NCI-H526 treated with DMSO at 0.1 percent for 48 hours (cell line): Measurements from ENCODE around the gene IQGAP1.
"Not testable (repeated sequence)": the region's sequence is repeated elsewhere in the genome, so short reads cannot be mapped to it uniquely, and the experiment has no call there.

Source experiments
- DNase-seq: peaks from one replicate; lab custom pipeline; 2025; lab: John Stamatoyannopoulos, UW

Gene IQGAP1

DNA sequence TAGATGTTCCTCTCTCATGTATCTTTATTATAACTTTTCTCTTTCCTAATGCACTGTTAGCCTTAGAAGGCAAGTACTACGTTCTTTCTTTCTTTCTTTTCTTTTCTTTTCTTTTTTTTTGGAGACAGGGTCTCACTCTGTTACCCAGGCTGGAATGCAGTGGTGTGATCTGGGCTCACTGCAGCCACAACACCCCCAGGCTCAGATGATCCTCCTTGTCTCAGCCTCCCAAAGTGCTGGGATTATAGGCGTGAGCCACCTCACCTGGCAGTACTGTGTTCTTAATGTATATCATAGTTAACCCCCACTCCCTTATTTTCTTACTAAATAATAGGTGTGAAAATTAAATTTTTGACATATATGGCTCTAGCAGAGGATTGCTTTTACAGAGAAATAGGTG lies 23.1 kb downstream of the IQGAP1 start:
- DNase-seq: no peak

DNA sequence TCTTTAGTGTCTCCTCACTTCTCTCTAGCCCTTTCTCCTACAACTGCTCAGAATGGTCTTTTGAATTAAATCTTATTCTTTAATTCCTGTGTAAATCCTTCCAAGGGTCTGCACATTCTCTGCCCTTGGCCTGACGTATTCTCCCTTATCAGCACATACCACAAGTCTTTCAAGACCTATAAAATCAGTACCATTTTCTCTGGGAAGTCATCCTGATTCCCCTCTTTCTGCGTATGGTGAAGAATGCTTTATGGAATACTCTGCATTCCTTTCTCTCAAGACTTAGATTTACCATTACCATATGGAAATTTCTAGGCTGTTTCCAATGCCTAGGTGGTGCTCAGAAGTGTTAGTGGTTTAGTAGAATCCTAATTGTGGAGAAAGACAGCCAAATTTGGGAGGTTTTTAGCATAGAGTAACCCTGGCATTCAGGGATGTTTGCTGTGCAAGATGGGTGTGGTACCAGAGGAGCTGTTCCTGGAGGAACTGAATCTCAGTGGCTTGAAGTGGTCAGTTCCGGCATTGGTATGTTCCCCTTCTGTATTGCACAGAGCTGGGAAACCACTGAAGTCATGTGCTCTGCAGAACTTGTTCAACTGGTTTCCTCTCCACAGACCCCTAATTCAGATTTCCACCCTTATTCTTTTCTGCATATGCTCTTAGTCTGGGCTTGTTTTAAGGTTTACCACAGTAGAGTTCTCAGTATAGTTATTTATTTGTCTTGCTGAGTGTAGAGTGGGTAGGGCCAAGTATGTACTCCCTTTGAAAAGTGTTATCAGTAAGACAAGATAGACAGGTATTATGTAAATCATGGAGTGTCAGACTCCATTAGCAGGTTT lies 24.5 kb downstream of the IQGAP1 start:
- DNase-seq: peak; percentile 96

DNA sequence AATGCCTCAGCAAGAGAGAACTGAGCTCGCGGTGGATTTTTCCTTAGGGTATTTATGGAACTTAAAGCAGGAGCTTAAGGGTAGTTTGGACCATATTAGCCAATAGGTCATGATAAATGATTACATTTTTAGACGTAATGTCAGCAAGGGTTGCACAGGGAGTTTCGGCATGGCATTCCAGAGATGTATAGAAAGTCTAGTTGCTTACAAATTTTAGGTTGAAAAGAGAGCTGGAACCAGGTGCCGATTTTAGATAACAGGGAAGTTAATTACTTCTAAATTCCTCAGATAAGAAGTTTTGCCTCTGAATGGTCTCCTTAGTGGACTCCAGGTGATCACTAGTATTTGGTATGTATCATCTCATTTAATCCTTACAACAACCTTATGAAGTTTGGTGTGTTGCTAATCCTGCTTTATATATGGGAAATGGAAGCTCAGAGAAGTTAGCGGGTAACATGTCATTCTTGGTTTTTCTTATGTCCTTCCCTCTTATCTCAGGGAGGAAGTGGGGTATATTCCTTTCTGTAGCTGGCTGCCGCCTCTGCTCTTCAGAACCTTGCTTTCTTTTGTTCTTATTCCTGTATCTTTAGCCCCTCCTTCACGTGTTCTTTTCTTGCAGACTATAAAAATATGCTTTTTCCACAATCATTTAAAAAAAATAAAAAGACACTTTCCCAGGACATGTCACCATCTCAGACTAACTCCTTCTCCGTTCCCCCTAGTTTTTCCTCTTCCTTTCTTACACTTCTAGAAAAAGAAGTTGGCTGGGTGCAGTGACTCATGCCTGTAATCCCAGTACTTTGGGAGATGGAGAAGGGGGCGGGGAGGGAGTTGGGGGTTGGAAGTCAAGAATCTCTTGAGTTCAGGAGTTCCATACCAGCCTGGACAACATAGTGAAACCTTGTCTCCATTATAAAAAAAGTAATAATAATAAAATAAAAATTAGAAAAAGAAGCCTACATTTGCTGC lies 25.7 kb downstream of the IQGAP1 start:
- DNase-seq: no peak

- no peak for DNase-seq
Measured at GRCh38 chr15:90414408-90415028, 26.5 kb downstream of the IQGAP1 start.

- not testable (repeated sequence) for DNase-seq
Measured at GRCh38 chr15:90416052-90416451, 28.0 kb downstream of the IQGAP1 start.

- DNase-seq: no peak
Measured at GRCh38 chr15:90418627-90419026, 30.6 kb downstream of the IQGAP1 start.

GRCh38 chr15:90419206-90419605 lies 31.2 kb downstream of the IQGAP1 start:
- DNase-seq: no peak

DNA sequence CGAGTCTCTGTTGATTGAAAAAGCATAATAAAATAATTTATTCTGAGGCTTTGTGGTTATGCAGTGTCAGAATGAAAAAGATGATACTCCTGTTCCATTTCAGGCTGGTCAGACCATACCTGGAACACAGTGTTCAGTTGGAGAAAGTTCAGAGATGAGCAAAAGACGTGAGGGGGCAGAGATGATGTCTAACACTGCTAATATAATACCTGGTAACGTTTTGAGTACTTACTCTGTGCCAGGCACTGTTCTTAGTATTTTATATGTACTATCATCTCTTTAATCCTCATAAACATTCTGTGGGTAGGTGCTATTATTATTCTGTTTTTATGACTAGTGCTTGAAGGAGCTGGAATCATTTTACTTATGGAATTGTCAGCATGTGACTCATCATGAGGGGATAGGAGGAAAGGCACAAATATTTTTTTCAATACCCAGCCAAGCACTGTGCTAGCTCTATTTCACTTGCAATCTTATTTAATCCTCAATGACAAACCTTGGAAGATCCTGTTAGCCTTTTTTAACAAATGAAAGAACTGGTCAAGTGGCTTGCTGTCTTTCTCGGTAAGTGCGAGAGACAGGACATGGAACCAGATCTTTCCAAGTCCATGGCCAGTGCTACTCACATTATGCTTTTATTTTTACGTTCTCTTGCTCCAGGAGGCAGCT lies 31.8 kb downstream of the IQGAP1 start:
- no peak for DNase-seq

DNA sequence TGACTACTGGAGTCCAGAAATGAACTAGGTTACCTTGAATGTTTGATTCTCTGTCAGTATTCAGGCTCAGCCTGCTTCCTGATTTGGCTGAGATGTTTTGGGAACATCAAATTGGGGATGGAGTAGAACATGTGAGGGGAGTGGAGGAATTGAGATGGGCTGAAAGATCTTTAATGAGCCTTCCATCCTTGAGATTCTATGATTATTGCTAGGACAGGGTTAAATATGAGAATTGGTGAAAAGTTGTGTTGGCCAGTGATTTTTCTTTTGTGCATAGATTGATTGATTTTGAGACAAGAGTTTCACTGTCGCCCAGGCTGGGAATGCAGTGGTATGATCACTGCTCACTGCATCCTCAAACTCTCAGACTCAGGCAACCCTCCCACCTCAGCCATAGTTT lies 32.4 kb downstream of the IQGAP1 start:
- no peak for DNase-seq

GRCh38 chr15:90421527-90421926 lies 33.5 kb downstream of the IQGAP1 start:
- no peak for DNase-seq

- DNase-seq: no peak
Measured at GRCh38 chr15:90422043-90422442, 34.0 kb downstream of the IQGAP1 start.

GRCh38 chr15:90422936-90423335 lies 34.9 kb downstream of the IQGAP1 start:
- no peak for DNase-seq

DNA sequence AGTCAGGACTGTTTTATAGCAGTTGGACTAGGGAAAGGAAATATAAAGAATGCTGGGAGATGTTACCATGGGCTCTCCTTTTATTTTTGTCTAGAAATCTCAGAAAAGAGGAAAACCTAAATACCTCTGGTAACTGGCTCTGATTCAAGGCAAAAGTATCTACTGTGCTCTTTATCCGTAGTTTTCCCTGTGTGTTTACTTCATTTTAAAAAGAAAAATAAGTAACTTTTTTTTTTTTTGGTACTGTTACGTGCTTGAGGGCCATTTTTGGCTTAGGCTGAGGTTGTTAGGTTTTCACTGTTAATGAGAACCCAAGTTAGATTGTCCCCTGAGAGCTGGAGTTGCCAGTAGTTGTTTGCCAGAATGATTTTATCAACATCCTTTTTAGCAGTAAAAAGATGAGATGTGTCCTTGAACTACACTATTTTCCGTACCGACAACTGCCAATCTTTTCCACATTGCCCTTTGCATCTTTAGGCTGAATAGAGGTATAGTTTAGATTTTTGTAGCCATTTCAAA lies 35.8 kb downstream of the IQGAP1 start:
- DNase-seq: no peak

DNA sequence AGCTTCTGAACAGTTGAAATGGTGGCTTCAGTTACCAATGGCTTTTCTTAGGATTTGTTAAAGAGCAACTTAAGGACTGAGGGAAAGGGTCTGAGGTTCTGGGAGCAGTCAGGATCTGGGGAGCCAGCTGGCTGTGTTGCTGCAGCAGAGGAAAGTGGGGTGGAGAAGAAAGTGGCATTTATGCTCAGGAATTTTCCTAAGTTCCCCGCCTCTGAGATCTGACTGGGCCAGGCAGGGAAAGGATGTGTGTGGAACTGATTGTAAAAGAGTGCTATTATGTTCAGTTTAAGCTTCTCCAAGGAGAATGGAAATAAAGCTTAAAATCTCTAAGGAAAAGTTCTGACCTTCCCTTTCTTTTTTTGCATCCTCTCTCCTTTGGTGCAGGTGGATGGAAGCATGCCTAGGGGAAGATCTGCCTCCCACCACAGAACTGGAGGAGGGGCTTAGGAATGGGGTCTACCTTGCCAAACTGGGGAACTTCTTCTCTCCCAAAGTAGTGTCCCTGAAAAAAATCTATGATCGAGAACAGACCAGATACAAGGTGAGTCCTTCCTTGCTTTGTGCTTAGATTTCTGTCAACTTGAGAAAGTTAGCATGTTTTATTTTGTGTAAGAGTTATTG lies 37.8 kb downstream of the IQGAP1 start:
- no peak for DNase-seq

GRCh38 chr15:90427185-90427584 lies 39.1 kb downstream of the IQGAP1 start:
- DNase-seq: no peak

GRCh38 chr15:90432253-90432652 lies 44.2 kb downstream of the IQGAP1 start:
- DNase-seq: no peak

GRCh38 chr15:90435652-90436337 lies 47.8 kb downstream of the IQGAP1 start:
- DNase-seq: no peak

GRCh38 chr15:90436952-90437351 lies 48.9 kb downstream of the IQGAP1 start:
- no peak for DNase-seq

DNA sequence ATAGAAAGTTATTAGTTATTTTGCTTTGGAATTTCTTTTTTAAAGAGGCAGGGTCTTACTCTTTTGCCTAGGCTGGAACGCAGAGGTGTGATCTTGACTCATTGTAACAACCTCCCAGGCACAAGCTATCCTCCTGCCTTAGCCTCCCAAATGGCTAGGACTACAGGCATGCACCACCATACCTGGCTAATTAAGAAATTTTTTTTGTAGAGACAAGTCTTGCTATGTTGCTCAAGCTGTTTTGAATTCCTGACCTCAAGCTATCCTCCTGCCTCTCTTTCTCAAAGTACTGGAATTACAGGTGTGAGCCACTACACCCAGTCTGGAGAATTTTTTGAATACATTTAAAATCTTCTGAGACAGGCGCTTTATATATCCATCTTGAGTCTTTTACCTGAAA lies 49.5 kb downstream of the IQGAP1 start:
- DNase-seq: no peak

GRCh38 chr15:90439946-90440345 lies 51.9 kb downstream of the IQGAP1 start:
- no peak for DNase-seq

- no peak for DNase-seq
Measured at GRCh38 chr15:90441027-90441426, 53.0 kb downstream of the IQGAP1 start.
